HS-27A (cell line): ENCODE data around the gene ITGA7.

Source experiments
- DNase-seq: peaks from one replicate; pipeline ENCODE4 v3.0.0-alpha.2; 2012; ENCODE audit warnings: low read depth, missing footprints

Gene ITGA7

GRCh38 chr12:55733858-55734257, 26.2 kb upstream of the ITGA7 start:
- DNase-seq: no peak

GRCh38 chr12:55733021-55733555, 25.4 kb upstream of the ITGA7 start:
- DNase-seq: no peak

DNA sequence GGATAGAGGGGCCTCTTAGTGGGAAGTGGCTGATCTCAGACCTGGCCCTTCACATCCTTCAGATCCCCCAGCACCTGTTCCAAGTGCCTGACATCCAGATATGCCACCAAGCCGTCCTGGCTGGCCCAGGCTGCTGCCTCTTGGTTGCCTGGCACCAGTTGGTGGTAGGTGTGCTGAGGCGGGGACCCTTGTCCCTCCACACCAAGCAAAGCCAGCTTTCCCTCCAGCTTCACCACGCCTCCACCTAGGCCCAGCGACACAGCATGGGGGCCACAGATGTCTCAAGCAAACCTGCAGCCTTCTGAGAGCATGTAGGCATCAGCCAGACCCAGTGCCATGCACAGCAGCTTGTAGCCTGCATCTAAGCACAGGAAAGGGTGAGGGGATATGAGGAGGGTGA, 24.6 kb upstream of the ITGA7 start:
- DNase-seq: no peak

DNA sequence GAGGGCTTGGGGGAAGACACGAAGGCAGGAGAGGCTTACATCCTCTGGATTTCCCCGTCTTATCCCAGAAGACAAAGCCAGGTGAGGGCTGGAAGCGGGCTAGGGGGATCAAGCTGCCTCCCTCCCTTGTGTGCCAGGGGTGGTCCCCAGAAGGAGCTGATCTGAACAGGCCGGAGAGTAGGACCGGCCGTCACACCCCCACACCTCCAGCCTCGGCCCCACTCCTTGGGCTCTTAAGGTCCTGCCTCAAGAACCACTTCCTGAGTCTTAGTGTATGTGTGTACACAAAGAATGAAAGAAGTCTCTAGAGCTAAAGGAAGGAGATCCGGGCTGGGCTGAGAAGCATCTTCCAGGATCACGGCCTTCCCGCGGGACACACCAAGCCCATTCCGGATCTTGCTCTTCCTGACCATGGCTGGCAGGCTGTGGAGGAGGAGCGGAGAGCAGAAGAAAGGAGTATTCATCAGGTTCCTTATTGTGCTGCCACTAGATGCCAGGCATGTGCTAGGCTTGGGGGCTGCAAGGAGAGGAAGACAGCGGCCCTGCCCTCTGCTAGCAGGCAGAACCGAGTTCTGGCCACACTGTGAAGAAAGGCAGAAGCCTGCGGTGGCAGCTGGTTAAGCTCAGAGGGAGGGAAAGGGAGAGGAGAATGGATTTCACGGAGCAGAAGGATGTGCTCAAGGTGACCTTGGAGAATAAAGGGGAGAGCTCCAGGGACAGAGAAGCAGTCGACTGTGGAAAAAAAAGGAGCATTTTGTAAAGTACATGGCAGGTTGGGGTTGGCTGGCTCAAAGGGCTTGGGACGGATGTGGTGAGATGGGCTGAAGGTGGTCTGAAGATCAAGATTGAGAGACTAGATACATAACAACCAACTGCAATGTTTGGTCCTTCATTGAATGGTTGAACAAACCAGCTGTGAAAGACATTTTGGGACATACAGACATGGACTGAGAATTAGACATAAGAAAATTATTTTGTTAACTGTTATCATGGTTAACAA, 22.4 kb upstream of the ITGA7 start:
- DNase-seq: no peak

DNA sequence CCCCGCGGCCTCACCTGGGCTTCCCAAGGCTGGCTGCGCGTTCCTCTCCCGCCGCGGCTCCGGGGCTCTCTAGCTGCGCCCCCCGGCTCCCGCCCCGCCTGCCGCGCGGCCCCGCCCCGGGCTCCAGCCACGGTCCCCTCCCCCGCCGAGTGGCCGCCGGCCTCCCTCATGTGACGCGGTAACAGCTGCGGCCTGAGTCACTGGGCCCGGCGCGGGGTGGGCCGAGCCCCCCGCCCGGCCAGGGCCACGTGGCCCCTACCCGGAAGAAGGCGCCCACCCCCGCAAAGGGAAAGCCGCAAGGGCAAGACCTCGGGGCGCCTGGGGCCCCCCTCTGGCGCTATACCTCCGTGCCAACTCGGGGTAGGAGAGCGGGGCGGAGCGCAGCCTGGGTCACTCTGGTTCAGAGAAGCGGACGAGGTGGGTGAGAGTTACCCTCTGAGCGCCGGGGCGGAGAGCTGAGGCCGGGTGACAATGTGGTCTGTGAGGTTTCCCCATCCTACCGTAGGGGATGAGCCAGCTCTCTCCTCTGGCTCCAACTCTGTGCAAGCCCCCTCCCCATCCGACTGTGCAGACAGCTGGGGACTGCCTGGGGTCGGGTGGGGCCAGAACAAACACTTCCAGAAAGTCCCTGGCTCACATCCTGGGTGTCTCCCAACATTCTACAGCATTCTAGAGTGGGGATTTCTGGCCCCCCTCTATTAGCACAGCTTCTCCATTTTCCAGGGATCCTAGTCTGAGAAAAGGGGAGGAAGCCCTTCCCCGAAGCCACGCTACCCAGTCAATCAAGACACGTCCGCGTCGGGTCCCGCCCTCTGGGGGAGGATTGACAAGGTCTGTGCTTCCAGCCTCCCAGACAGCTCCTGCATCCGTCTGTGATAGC, 21.5 kb upstream of the ITGA7 start, which contains the start of gene CD63:
TSS of gene CD63 (minus strand) at position 71 of the 880 bp plus-strand sequence. CDS start 668 bp downstream, outside the sequence.
- peak; percentile 78 for DNase-seq

GRCh38 chr12:55728186-55728938, 20.7 kb upstream of the ITGA7 start:
- DNase-seq: no peak

DNA sequence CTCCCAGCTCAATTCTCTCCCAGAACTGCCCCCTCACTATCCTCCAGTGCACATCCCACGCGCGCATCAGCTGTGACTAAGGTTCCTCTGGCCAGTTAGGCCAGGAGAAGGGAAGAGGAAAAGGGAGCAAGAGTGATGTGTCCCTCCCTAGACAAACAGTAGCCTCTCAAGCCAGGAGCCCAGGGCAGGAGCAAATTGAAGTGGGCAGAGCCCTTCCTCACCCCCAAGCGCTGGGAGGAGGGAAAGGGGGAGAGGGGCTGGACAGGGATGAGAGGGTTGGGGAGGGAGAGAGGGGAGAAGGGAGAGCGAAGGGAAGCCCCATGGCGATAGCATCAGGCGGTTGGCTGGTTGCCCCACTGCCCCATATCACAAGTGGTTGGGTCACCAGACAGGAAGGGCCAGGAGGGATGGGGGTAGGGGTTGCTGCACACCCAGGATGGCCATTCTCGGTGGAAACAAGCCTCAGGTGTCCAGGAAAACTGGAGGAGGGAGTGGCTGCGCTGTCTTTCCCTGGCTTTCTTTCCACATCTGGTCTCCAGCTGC, 20.0 kb upstream of the ITGA7 start:
- no peak for DNase-seq

- no peak for DNase-seq
Observed at GRCh38 chr12:55726971-55727370, 19.3 kb upstream of the ITGA7 start.

DNA sequence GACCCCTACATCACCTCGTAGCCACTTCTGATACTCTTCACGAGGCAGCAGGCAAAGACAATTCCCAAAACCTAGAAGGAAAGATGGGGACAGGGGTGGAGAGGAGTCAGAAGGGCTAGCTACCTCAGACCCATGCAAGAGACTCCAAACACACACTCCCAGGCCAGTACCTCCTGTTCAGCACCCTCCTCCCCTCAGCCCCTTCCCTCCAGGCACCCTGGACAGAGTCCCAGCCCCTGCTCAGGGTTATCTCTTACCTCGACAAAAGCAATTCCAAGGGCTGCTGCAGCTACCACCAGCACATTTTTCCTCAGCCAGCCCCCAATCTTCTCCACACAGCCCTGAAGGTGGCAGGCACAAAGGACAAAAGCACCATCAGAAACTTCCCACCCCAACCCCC, 17.9 kb upstream of the ITGA7 start:
- DNase-seq: no peak

GRCh38 chr12:55724940-55725309, 17.2 kb upstream of the ITGA7 start:
- no peak for DNase-seq

DNA sequence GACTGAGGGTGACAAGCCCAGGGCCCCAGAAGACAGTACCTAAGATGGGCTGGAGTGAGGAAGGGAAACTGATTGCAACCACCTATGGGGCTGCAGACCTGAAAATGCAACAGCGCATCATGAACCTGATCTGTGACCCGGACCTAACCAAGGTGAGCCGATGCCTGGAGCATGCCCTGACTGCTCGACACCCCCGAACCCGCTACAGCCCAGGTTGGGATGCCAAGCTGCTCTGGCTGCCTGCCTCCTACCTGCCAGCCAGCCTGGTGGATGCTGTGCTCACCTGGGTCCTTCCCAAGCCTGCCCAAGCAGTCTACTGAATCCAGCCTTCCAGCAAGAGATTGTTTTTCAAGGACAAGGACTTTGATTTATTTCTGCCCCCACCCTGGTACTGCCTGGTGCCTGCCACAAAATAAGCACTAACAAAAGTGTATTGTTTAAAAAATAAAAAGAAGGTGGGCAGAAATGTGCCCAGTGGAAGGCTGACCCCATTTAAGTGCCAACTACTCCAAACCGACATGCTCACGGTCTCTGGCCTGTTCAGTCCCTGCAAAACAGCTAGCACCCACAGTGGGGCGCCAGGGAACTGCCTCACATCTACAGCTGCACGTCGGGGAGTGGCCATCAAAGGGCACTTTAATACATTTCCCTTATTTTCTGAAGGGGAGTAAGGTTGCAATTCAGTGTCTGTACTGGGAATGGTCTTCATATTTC, 16.7 kb upstream of the ITGA7 start:
- DNase-seq: no peak

DNA sequence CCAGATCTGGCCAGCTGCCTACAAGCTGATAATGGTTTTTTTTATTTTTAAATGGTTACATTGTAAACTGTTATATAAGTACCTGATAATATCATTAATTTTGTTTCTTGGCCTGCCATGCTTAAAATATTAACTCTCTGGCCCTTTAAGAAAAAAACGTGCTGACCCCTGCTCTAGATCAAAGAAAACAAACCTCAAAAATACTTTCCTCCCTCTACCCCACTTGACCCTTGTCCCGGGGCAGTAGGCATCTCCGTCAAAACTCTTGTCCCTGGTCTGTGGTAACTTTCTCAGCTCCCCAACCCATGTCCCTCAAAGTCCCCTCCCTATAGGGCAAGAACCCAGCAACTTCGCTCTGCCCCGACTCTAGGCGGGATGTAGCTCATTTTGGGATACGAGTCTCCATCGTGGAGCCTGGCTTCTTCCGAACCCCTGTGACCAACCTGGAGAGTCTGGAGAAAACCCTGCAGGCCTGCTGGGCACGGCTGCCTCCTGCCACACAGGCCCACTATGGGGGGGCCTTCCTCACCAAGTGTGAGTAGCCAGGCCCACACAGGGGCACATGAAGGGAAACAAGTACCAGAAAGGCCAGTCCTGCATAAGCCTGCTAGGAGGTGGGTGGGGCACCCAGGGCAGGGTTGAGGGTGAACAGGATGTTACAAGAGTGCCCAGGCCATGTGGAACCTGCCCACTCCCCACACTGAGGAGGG, 16.0 kb upstream of the ITGA7 start:
- no peak for DNase-seq

- no peak for DNase-seq
Observed at GRCh38 chr12:55722948-55723347, 15.2 kb upstream of the ITGA7 start.

DNA sequence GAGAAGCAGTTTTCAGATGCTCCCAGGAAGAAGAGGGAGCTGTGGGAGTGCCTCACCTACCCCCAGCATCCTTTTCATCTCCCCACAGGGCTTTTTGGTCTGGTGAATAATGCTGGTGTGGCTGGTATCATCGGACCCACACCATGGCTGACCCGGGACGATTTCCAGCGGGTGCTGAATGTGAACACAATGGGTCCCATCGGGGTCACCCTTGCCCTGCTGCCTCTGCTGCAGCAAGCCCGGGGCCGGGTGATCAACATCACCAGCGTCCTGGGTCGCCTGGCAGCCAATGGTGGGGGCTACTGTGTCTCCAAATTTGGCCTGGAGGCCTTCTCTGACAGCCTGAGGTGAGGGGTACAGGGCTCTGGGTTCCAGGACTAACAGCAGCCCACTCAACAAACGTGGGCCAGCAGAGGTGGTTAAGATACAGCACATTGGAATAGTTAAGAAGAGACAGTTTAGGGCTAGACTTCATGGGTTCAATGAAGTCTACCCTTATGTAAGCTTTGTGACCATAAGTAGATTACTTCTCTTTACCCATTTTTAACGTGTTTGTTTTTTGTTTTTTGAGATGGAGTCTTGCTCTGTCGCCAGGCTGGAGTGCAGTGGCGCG, 14.0 kb upstream of the ITGA7 start:
- no peak for DNase-seq

DNA sequence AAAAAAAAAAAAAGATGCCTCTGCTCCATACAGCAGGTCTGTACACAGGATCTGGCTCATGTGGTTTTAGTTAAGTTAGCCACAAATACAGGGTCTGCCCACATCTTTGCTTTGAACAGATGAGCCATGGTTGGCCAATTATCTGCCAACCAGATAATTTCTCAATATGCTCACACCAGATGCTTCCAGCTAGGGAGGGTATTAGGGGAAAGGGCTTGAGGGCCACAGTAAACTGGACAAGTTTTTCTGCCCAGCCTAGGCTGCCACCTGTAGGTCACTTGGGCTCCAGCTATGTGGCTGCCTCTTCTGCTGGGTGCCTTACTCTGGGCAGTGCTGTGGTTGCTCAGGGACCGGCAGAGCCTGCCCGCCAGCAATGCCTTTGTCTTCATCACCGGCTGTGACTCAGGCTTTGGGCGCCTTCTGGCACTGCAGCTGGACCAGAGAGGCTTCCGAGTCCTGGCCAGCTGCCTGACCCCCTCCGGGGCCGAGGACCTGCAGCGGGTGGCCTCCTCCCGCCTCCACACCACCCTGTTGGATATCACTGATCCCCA, 13.3 kb upstream of the ITGA7 start:
- peak; percentile 87 for DNase-seq

GRCh38 chr12:55720071-55720564, 12.4 kb upstream of the ITGA7 start, which contains the start of gene RDH5:
RDH5 (plus strand) TSS chr12:55720393; CDS start chr12:55721185, 792 bp downstream.
- no peak for DNase-seq

- no peak for DNase-seq
Observed at GRCh38 chr12:55719371-55719770, 11.7 kb upstream of the ITGA7 start.

DNA sequence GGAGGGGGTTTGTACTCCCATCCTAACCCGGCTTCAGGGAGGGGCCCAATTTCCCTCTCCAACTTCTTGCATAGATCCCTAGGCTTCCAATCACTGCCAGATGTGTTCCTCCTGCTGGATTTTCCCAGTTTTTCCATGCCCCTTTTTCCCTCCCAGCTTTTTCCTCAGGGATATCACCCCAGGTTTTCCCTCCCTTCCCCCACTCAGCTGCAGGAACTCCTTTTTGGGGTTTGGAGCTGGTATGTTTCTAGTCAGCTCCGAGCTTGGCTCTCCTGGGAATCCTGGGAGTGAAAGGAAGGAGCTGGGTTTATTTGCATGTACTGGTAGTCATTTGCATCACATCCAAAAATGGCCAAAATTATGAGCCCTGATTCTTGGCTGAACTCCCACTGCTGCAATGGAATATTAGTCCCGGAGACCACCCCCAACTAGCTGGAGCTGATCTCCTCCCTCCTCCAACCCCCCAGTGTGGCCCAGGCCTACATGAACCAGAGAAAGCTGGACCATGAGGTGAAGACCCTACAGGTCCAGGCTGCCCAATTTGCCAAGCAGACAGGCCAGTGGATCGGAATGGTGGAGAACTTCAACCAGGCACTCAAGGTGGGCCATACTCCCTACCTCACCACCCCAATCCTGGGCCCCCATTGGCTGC, 11.0 kb upstream of the ITGA7 start:
- no peak for DNase-seq

- no peak for DNase-seq
Observed at GRCh38 chr12:55718015-55718414, 10.3 kb upstream of the ITGA7 start.
